ELF-1 (cell line): ENCODE measurements around the gene DDX39A.

ENCODE experiments used
- DNase-seq: peaks from one replicate; pipeline ENCODE4 v3.0.0-alpha.2; 2016; ENCODE audit warnings: low read depth, low spot score

The DDX39A gene

DNA sequence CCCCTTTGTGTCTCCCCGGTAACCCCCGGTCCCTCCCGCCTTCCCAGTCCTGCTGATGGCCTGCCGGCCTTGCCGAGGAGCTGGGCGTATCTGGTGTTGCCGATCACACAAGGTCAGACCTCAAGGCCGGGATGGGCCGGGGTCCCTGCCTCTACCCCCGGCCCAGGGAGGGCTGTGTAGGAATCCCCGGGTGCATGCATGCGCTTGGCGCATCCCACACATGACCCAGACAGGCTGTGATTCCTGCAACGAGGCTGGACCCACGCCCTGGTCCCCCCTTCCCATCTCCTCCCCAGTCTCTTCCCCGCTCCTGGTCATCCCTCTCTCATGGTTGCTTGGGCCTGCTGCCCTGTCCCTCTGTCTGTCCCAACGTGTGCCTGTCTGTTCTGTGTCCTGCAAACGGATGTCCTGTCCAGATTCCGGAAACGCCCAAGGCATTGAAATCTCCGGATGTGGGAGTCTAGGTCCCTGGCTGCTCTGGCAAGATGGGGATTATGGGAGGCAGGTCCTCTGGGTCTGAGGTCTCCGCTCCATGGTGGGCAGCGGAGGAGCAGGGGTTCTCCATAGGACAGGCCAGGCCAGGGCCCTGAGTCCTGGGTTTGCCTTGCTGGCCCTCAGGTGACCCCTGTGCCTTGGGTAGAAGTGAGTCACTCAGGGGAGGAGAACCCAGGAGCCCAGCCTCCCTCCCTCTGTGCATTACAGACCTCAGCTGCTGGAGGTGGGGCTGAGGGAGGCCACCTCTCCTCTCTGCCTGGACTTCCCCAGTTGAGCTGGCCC is 15.6 kb upstream of the DDX39A start:
- DNase-seq, result peak; percentile 48

DNA sequence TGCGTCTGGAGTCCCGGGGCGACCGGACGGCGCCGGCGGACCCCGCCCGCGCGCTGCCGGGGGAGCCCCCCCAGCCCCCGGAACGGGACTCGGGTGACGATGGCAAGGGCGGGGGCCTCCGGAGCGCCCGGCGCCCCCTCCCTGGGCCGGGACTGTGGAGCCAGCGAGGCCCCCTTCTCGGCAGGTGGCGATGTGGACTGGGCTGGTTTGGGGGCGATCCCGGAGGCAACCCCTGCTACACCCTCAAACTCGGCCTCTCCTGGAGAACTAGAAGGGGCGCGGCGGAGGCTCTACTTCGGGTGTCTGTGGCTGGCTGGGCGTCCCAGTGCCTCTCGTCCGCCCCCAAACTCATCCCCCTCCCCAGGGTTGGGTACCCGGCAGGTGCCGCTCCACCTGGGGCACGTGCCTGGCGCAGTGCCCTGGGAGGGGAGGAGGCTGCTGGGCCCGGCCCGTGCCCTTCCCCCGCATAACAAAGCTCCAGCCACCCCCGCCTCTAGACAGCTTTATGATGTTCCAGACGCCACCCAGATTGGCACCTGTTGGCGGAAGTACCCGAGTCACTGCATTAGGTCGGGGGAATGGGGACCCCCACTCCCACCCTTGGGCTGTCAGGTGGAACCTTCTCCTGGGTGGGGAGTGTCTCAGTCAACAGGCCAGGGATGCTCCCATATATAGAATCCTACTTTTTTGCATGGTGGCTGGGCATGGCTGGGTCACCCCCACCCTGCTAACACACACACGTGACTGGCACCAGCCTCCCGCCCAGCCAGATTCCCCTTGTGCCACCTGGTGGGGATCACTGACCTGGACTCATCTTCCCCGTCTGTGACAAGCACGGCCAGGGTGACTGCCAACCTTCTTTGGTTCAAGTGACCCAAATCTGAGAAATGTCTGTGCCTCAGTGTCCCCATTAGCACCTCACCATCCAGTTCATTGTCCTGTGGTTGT is 14.7 kb upstream of the DDX39A start:
- no peak for DNase-seq

DNA sequence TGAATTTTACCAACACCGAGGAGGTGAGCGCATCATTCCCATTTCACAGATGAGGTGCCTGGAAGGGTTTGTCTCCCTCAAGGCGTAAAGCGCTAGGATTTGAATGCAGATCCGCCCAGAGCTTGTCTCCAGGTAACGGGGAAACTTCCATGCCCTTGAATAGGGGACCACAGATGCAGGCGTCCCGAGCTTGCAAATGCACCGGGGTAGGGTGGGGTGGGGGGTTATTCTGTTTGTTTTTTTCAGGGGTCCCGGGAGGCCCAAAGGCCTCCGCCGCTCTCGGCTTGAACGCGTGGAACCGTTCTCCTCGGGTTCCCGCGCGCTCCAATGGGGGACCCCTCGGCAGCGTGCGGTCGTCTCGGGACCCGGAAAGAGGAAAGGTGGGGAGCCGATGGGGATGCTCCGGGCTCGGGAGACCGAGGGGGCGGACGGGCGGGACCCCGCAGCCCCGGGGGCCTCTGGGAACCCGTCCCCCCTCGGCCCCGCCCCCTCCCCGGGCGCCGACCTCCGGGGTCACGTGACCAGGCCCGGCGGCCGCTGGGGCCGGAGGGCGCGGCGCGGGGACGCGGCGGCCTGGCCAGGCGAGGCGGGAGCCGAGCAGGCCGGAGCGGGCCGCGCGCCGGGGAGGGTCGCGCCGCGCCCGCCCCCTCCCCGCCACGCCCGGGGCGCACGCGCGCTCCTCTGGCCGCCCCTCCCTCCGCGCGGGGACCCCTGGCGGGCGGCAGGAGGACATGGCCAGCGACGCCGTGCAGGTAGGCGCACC is 13.8 kb upstream of the DDX39A start, which contains the start of gene PKN1:
Gene PKN1, plus strand, starts transcription at position 516 of the 763 bp plus-strand sequence. Its CDS starts 216 bp downstream, at position 732.
- no peak for DNase-seq

DNA sequence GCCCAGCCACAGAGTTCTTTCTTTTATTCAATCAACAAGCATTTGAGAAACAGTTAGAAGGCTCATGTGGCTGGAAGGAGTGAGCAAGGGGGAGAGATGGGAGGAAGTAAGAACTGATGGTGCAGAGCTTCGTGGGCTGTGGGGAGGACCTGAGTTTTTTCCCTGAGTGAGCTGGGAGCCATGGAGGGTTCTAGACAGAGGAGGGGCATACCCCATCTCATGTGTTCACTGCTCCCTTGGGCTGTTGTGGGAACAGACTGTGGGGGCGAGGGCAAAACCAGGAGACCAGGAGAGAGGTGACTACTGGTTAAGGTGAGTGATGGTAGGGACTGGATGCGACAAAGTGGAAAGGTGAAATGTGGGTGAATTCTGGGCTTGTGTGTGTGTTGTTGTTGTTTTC is 11.6 kb upstream of the DDX39A start:
- no peak for DNase-seq

DNA sequence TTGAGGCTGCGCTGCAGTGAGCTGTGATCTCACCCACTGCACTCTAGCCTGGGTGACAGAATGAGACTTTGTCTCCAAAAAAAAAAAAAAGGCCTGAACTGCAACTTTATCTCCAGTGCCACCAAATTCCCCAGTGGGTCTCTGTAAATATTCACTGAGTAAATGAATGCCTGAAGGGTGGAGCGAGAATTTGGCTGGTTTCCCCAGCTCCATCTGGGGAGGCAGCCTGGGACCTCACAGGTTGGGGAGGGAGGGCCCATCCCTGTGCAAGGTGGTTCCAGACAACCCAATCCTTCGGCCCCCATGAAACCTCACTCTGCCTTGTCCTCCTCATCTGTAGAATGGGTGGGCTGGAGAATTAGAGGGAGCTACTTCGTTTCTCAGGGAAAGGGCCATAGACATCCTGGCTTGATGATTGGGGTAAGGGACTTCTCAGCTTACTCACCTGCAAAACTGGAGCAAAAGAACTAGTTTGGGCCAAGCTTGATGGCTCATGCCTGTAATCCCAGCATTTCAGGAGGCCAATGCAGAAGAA is 9.8 kb upstream of the DDX39A start:
- no peak for DNase-seq

DNA sequence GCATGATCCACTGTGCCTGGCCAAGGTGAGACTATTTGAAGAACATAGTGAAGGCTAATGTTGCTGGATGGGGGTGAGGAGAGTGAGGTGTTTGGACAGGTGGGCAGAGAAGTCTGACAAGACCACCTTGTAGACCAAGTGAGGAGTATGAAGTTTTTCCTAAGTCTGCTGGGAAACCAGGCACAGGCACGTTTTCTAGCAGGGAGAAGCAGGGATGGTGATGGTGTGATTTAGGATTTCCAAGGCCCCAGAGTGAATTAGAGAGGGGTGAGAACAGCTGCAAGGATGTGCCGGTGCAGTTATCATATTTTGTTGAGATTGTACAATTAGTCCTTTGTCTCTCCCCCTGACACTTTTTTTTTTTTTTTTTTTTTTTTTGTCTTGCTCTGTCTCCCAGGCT is 8.3 kb upstream of the DDX39A start:
- DNase-seq, result no peak

DNA sequence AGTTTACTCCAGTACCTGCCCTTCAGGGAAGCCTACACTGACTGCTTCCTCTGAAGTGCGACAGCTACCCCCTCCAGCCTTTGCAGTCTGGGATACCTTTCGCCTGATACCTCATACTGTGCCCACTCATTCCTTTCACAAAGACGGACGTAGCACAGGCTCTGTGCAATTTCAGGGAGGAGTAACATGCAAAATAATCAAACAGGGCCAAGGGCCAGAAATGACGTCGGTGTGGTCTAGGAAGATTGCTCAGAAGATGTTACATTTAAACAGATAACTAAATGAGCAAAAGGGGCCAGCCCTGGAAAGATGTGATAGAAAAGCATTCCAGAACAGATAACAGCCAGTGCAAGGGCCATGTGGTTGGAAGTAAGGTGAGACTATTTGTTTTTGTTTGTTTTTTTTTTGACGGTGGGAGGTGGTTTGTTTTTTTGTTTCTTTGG is 6.6 kb upstream of the DDX39A start:
- no peak for DNase-seq

DNA sequence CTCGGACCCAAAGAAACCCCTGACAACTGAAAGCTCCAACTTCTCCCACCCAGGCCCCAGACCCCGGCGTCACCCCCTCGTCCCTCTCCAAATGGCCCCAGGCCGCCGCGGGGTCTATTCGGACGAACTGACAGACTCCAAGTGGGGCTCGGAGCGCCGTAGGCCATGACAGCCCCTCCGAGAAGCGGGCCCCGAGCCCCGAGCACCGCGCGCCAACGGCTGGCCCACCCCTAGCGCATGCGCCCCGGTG is 360 bp downstream of the DDX39A start:
- no peak for DNase-seq

DNA sequence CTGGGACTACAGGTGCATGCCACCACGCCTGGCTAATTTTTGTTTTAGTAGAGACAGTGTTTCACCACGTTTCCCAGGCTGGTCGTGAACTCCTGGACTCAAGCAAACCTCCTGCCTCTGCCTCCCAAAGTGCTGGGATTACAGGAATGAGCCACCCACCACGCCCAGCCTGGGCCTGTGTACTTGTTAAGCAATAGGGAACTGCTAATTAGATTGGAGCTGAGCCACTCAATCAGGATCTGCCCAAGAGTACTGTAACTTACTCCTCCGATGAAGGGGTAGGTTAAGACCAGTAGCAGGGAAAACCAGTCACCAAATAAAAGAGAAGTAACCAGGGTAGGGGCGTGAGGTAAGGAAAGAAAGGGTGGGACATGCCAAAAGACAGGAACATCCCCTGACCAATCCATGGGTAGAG is 2.3 kb downstream of the DDX39A start:
- no peak for DNase-seq

DNA sequence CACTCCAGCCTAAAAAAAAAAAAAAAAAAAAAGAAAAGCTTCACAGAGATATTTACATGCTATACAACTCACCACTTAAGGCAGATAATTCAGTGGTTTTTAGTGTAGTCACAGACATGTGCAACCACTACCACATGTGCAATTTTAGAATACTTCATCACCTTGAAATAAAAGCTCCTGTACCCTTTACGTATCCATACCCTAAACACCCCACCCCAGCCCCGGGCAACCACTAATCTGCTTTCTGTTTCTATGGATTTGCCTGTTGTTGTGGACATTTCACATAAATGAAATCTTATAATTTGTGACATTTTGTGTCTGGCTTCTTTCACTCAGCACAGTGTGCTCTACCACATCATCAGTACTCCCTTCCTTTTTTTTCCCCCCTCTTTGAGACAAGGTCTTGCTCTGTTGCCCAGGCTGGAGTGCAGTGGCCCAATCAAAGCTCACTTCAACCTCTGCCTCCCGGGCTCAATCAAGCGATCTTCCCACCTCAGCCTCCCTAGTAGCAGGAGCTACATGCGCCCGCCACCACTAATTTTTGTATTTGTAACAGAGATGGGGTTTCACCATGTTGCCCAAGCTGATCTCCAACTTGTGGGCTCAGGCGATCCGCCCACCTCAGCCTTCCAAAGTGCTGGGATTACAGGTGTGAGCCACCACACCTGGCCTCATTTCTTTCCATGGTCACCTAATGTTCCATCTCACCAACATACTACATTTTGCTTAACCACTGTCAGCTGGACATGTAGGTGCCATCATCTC is 4.0 kb downstream of the DDX39A start:
- DNase-seq, result no peak

DNA sequence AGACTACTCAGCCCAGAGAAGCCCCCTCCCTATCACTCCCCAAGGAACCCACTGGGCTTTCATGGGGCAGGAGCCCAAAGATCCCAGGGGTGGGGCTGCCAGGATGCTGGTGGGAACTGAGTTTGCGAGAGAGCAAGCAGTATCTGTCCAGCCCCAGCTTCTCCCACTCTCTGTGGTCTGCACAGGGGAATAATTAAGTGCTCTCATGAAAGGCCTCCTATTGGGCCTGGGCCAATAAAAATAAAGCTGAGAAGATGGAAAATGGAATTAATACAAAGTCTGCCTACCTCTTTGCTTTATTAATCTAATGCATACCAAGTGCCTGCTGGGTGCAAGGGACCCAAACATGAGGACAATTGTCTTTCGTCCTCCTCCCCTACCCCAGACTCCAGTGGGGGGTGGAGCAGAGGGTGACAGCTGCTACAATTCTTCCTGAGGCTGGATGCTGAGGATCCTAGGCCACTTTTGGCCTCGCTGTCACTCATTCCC is 5.4 kb downstream of the DDX39A start:
- DNase-seq, result no peak

DNA sequence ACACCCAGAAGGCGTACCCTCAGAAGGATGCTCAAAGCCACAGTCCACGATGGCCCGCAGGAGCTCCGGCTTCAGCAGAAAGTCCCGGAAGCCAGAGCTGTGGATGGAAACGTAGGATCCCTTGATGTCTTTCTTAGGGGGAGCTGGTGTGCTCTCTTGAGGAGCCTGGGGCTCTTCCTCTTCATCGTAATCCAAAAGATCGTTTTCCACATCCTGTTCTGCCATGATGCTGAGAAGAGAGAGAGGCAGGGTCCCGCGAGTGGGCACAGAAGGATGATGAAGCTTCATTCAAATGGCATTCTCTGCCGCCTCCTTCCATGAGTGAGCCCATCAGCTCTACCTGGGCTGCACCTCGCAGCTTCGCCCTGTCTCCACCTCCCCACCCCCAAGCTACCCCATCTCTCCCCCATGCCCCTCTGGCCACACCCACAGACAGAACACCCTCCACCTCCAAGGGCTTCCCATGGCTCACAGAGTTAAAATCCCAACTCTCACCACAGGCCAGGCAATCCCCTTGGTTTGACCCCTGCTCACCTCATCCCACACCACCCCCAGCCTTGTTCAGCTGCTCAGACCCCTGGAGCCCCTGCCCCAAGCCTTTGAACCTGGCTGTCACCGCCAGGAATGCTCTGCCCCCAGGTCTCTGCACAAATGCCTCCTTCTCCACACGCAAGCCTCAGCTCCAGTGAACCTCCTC is 6.0 kb downstream of the DDX39A start:
- no peak for DNase-seq

DNA sequence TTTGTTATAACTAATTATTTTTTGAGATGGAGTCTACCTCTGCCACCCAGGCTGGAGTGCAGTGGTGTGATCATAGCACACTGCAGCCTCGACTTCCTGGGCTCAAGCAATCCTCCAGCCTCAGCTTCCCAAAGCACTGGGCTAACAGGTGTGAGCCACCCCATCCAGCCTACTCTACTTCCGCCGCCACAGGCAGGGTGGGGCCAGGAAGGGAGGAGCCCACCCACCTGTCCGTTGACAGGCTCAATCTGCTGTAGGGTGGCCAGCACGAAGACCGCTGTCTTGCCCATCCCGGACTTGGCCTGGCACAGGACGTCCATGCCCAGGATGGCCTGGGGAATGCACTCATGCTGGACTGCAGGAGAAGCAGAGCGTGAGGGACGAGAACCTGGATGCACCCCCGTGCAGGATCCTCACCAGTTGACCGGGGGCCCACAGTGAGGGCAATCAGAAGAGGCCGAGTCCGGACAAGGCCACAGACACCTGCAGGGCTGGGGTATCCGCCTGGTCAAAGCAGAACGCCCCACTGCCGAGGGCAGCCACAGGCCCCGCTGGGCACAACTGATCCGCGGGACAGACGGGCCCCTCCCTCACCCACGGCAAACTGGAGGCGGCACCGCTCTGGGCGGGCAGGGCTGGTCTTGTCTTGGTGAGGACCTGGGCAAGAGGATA is 6.7 kb downstream of the DDX39A start:
- DNase-seq, result no peak

DNA sequence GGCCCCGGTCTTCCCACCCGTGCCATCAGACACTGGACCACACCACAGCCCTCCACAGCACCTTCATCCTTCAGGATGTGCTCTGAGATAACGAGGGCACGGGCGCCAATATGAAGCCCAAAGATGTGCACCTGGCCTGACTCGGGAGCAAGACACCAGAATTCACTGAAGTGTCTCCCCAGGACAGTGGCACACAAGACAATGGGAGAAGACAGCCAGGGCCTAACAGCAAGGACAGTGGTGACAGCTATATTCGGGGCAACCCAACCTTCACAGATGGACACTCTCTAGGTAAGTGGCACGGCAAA is 7.2 kb downstream of the DDX39A start:
- no peak for DNase-seq

DNA sequence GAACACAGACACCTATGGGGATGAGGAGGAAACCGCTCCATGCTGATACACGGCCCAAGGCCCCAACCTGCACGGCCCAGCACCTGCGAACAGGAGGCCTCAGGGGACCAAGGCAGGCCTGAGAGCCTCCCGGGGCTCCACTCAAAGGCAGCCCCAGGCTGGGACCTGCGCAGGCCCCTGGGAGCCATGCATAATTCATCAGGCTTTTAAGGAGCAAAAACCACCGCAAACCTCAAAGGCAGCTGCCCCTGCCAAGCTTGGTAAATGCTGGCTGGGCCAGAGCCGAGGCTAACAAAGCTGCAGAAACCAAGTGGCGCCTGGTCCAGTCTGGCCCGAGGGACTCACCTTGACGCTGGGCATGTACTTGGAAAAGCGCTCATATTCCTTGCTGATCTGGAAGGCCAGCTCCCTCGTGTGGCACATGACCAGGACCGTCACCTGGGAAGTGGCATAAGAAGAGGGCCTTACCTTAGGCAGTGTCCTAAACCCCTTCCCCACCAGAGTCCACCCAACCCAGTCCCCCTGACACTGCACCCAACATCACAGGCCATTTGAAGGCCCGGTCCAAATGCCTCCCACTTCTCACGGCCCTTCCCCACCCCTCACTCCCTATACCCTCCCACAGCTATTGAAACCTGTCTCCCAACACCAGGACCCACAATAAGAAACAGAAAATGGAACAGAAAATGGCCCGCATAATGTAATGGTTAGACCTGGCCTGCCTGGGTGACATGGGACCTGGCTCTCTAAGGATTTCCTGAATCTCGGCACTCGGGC is 7.8 kb downstream of the DDX39A start:
- DNase-seq, result no peak

DNA sequence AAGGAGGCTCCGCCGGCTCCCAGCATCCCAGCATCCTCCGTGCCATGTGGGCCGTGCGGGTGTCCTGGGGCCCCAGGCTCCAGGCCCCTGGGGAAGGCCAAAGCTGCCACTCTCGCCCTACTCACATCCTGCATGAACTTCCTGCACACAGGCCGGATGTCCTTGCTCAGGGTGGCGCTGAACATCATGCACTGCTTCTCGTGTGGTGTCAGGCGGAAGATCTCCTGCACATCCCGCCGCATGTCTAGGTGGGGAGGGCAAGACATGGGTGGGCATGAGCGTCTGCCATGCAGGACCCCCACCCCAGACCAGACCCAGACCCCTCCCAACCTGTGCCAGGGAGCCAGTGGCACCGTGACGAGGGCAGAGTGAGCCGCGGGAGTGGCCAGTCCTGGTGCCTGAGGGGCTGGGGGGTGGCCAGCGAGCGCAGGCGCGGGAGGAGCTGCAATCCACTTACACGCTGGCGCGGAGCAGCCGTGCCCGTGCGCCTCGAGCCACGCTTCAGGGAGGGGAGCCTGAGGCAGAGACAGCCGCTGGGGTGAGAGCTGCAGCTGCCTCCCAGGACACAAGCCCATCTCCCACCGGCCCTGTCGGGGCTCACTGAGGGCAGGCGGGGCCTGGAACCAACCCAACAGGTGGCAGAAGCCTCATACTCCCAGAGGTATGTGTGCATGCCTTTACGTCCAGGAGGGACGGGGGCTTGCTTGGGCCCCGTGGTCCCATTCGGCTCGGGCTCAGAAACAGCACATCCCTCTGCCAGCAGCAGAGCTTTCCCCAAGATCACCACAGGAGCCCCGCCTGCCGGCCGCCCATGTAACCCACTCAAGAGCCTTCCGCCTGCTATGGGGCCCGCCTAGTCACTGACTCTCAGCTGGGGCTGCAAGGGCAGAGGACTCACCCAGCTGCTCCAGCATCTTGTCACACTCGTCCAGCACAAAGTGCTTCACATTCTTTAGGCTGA is 8.8 kb downstream of the DDX39A start:
- no peak for DNase-seq

DNA sequence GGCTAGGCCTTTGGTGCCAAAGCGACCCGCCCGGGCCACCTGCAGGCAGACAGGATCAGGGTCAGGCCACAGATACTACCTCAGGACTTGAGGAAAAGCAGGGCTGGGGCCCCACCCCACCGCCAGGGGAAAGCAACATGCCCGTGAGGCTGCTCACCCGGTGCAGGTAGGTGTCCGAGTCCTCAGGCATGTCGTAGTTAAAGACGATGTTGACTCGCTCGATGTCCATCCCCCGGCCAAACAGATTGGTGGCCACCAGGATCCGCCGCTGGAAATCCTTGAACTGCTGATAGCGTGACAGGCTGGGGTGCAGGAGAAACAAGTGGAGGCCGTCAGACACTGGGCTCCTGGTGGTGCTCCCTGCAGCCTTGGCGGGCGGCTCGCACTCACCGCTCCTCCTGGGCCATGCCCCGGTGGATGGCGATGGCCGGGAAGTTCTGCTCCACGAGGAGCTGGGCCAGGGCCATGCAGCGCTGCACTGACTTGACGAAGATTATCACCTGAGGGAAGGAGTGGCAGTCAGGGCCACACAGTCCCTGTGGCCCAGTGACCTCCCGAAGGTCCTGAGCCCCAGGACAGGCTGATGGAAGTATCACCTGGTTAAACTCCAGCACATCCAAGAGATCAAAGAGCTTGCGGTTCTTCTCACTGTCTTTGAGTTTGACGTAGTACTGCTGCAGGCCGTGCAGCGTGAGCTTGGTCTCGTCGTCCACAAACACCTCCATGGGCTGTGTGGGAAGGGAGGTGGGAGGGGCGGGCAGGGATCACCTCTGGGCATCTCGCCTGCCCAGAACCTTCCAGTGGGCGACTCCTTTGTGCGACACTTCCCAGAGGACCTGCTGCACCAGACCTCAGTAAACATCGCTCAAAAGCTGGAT is 9.8 kb downstream of the DDX39A start:
- DNase-seq, result no peak
